ENCODE measurements around the gene GCNT2. TPM values are rescaled to one million over a fixed set of nuclear protein-coding genes. Genes with fewer than 3 reads are reported as not detected.
A peak's percentile ranks its signal among the peaks of the same experiment; 100 is the strongest.

GCNT2 gene
- total RNA-seq, 6 donors from 2014 or later = 18.7 to 97.4 (median 44.5) TPM

- Histone ChIP-seq H3K4me3 (peak overlapping the region in 3 of 4 donors; percentile 31 to 50 (median 41)), H3K9me3 (no peaks in the 10 kb centered on the region), H3K36me3 (no peaks in the 10 kb centered on the region), H3K27ac (peak overlapping the region in 2 of 4 donors; percentile 7 to 27), H3K4me1 (peaks cover 4 to 52% (median 23%) of the 10 kb centered on the region in 4 donors), H3K27me3 (no peaks in the 10 kb centered on the region)
- DNase-seq (no peak), ATAC-seq (ENCODE audit: low FRiP score in 2 of 2) (peak in 1 of 2 donors; percentile 48)
- TF ChIP-seq CTCF (IDR thresholded peaks at IDR 0.05) (no peak), EP300 (IDR thresholded peaks at IDR 0.05) (no peak), POLR2AphosphoS5 (IDR thresholded peaks at IDR 0.05) (no peak), POLR2A (IDR thresholded peaks at IDR 0.05) (no peak)
- 24 to 28% methylated on average over 1 of the region's 1 CpG for WGBS, 2 donors
These were observed 10.4 kb downstream of the GCNT2 start for GRCh38 chr6:10531503-10531902.

GRCh38 chr6:10531942-10532341 lies 10.8 kb downstream of the GCNT2 start:
- ATAC-seq (ENCODE audit: low FRiP score in 2 of 2) (no peak), DNase-seq (peak in 1 of 2 donors; percentile 31)
- H3K4me3 ChIP-seq = peak overlapping the region in 3 of 4 donors; percentile 31 to 50 (median 41)
- no peaks in the 10 kb centered on the region for H3K27me3 ChIP-seq
- WGBS, 2 donors = 40 to 54% methylated on average over 9 of the region's 9 CpGs
- H3K36me3 ChIP-seq = no peaks in the 10 kb centered on the region
- H3K4me1 ChIP-seq = peaks cover 4 to 52% (median 23%) of the 10 kb centered on the region in 4 donors
- no peaks in the 10 kb centered on the region for H3K9me3 ChIP-seq
- TF ChIP-seq POLR2AphosphoS5 (IDR thresholded peaks at IDR 0.05) (no peak), EP300 (IDR thresholded peaks at IDR 0.05) (no peak), POLR2A (IDR thresholded peaks at IDR 0.05) (no peak), CTCF (IDR thresholded peaks at IDR 0.05) (no peak)
- peak overlapping the region in 1 of 4 donors; percentile 27 for H3K27ac ChIP-seq

- TF ChIP-seq POLR2A (IDR thresholded peaks at IDR 0.05) (no peak), EP300 (IDR thresholded peaks at IDR 0.05) (no peak), CTCF (IDR thresholded peaks at IDR 0.05) (no peak), POLR2AphosphoS5 (IDR thresholded peaks at IDR 0.05) (no peak)
- Histone ChIP-seq H3K36me3 (no peaks in the 10 kb centered on the region), H3K4me3 (peak overlapping the region in 3 of 4 donors; percentile 31 to 50 (median 41)), H3K27ac (no peak overlapping the region), H3K4me1 (peaks cover 4 to 52% (median 23%) of the 10 kb centered on the region in 4 donors), H3K9me3 (no peaks in the 10 kb centered on the region), H3K27me3 (no peaks in the 10 kb centered on the region)
- ATAC-seq (ENCODE audit: low FRiP score in 2 of 2) (no peak), DNase-seq (no peak)
- 88 to 90% methylated on average over 8 of the region's 8 CpGs for WGBS, 2 donors
These were observed 11.2 kb downstream of the GCNT2 start for GRCh38 chr6:10532392-10532791.

GRCh38 chr6:10534419-10534762 lies 13.2 kb downstream of the GCNT2 start:
- peaks cover 4 to 41% (median 22%) of the 10 kb centered on the region in 4 donors for H3K4me1 ChIP-seq
- DNase-seq = no peak
- no peak overlapping the region for H3K4me3 ChIP-seq
- no peaks in the 10 kb centered on the region for H3K27me3 ChIP-seq
- TF ChIP-seq POLR2AphosphoS5 (IDR thresholded peaks at IDR 0.05) (no peak), CTCF (IDR thresholded peaks at IDR 0.05) (no peak), EP300 (IDR thresholded peaks at IDR 0.05) (no peak), POLR2A (IDR thresholded peaks at IDR 0.05) (no peak)
- WGBS, 2 donors = 67 to 78% methylated on average over 4 of the region's 4 CpGs
- no peak for ATAC-seq (ENCODE audit: low FRiP score in 2 of 2)
- no peaks in the 10 kb centered on the region for H3K36me3 ChIP-seq
- H3K9me3 ChIP-seq = no peaks in the 10 kb centered on the region
- no peak overlapping the region for H3K27ac ChIP-seq

- no peak for TF ChIP-seq POLR2AphosphoS5 (IDR thresholded peaks at IDR 0.05)
- TF ChIP-seq EP300 (IDR thresholded peaks at IDR 0.05) = no peak
- TF ChIP-seq POLR2A (IDR thresholded peaks at IDR 0.05) = no peak
- TF ChIP-seq CTCF (IDR thresholded peaks at IDR 0.05) = no peak
- WGBS, 2 donors = 75 to 77% methylated on average over 1 of the region's 1 CpG
- ATAC-seq (ENCODE audit: low FRiP score in 2 of 2) = peak; percentile 42 to 44
- H3K36me3 ChIP-seq = no peaks in the 10 kb centered on the region
- no peaks in the 10 kb centered on the region for H3K27me3 ChIP-seq
- no peak overlapping the region for H3K4me3 ChIP-seq
- no peak for DNase-seq
- H3K4me1 ChIP-seq = peaks cover 4 to 39% (median 21%) of the 10 kb centered on the region in 4 donors
- H3K27ac ChIP-seq = no peak overlapping the region
- H3K9me3 ChIP-seq = no peaks in the 10 kb centered on the region
These were observed 14.0 kb downstream of the GCNT2 start for GRCh38 chr6:10535193-10535592.

All from upper lobe of left lung (tissue), 6 donors.